Suprapubic skin (tissue), 4 donors: ENCODE measurements around the gene NDUFC1. TPM values are rescaled to one million over a fixed set of nuclear protein-coding genes. Genes with fewer than 3 reads are reported as not detected.

Experiments
- DNase-seq, 2 donors: peaks; one replicate each; pipeline ENCODE4 v3.0.0-alpha.2; 2019; ENCODE audit warnings: low spot score in 2 of 2
- H3K27ac ChIP-seq: fragments of 200-600 bp; sonication (generic); one replicate; pipeline ENCODE4 v1.5.1; 2019
- H3K27me3 ChIP-seq: fragments of 200-600 bp; sonication (generic); one replicate; pipeline ENCODE4 v1.5.1; 2019
- H3K36me3 ChIP-seq: fragments of 200-600 bp; sonication (generic); one replicate; pipeline ENCODE4 v1.5.1; 2019
- H3K4me1 ChIP-seq: fragments of 200-600 bp; sonication (generic); one replicate; pipeline ENCODE4 v1.5.1; 2019
- H3K4me3 ChIP-seq: fragments of 200-600 bp; sonication (generic); one replicate; pipeline ENCODE4 v1.5.1; 2019; ENCODE audit warnings: mild to moderate bottlenecking
- H3K9me3 ChIP-seq: fragments of 200-600 bp; sonication (generic); one replicate; pipeline ENCODE4 v1.5.1; 2019
- CTCF ChIP-seq, 2 donors: fragments of 200-600 bp in 1 of 2; fragments of 450-650 bp in 1 of 2; sonication (generic) in 1 of 2; IDR thresholded peaks; one replicate each; pipeline ENCODE4 v1.5.1; 2016 to 2019; ENCODE audit warnings: antibody characterized with exemption in 2 of 2, mild to moderate bottlenecking in 1 of 2, moderate library complexity in 1 of 2
- EP300 ChIP-seq: sonication (generic); formaldehyde crosslinking; IDR thresholded peaks from one replicate; pipeline ENCODE4 v1.6.1; 2017; ENCODE audit warnings: antibody characterized with exemption
- POLR2A ChIP-seq, 2 donors: fragments of 450-650 bp; IDR thresholded peaks; one replicate each; pipeline ENCODE4 v1.6.1; 2017; ENCODE audit warnings: antibody characterized with exemption in 2 of 2, mild to moderate bottlenecking in 2 of 2, moderate library complexity in 2 of 2
- POLR2AphosphoS5 ChIP-seq, 3 donors: sonication (generic); formaldehyde crosslinking; IDR thresholded peaks; one replicate each; pipeline ENCODE4 v1.6.1; 2017; ENCODE audit warnings: antibody characterized with exemption in 3 of 3
- WGBS: methylation state at CpG from one replicate; pipeline ENCODE4 v1.1.5; 2018; 5-methylcytosine and 5-hydroxymethylcytosine counted together
- total RNA-seq, 4 donors: library from RNA; depleted of rRNA; stranded (reverse); fragments of >200 nt; gene quantifications; one replicate each; pipeline ENCODE4 v1.1.0, GENCODE V29; 2016

NDUFC1 gene
- total RNA-seq, 4 donors from 2014 or later, result 23.1 to 78.2 (median 54.5) TPM

DNA sequence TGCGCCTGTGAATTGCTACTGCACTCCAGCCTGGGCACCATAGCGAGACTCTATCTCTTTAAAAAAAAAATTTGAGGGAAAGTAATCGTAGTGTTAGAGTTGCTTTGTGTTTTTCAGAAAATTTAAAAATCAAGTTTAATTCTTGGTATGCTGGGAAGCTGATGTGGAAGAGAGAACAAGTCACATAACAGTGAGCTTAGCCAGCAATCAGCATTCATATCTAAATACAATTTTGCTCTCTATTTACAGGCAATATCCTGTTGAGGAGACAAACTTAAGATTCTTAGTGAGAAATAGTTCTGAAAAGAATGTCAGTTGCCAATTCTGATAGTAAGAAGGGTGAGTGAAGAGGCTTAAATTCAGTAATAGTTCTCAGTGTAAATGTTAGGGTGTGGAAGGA lies 9.6 kb upstream of the NDUFC1 start:
- Histone ChIP-seq H3K27me3 (no peaks in the 10 kb centered on the region), H3K36me3 (no peaks in the 10 kb centered on the region), H3K4me3 (no peak overlapping the region), H3K4me1 (peaks cover 27% of the 10 kb centered on the region), H3K9me3 (no peaks in the 10 kb centered on the region), H3K27ac (no peak overlapping the region)
- TF ChIP-seq POLR2A (IDR thresholded peaks at IDR 0.05) (no peak), CTCF (IDR thresholded peaks at IDR 0.05) (no peak), EP300 (no peak)
- DNase-seq, result no peak
- WGBS, result 71% methylated on average over 3 of the region's 3 CpGs

- WGBS, result 97% methylated on average over 2 of the region's 2 CpGs
- peaks cover 27% of the 10 kb centered on the region for H3K4me1 ChIP-seq
Observed at GRCh38 chr4:139304920-139305319, 2.6 kb upstream of the NDUFC1 start.

GRCh38 chr4:139301113-139301820 lies 1.0 kb downstream of the NDUFC1 start, which contains the start of gene NAA15:
TSS of gene NAA15 (plus strand) at chr4:139301505. CDS start at chr4:139301778, 273 bp downstream.
- Histone ChIP-seq H3K4me3 (peak within 1 kb of the TSS; percentile 95), H3K27ac (peak within 1 kb of the TSS; percentile 97), H3K36me3 (no peaks in the 10 kb centered on the region), H3K9me3 (no peaks in the 10 kb centered on the region), H3K4me1 (peaks cover 36% of the 10 kb centered on the region), H3K27me3 (no peaks in the 10 kb centered on the region)
- peak; percentile 99 for DNase-seq
- WGBS, result under 1% methylated on average over 56 of the region's 61 CpGs
- TF ChIP-seq CTCF (IDR thresholded peaks at IDR 0.05), result no peak
- peak in 2 of 3 donors; percentile 61 to 74 for TF ChIP-seq POLR2AphosphoS5 (IDR thresholded peaks at IDR 0.05)
- no peak for TF ChIP-seq EP300
- TF ChIP-seq POLR2A (IDR thresholded peaks at IDR 0.05), result peak in 1 of 2 donors; percentile 48

More at GRCh38 chr4:139304920-139305319, 2.6 kb upstream of the NDUFC1 start:
- no peak overlapping the region for H3K4me3 ChIP-seq
- no peak overlapping the region for H3K27ac ChIP-seq
- no peak for DNase-seq
- H3K36me3 ChIP-seq, result no peaks in the 10 kb centered on the region
- no peaks in the 10 kb centered on the region for H3K27me3 ChIP-seq
- no peaks in the 10 kb centered on the region for H3K9me3 ChIP-seq
- TF ChIP-seq CTCF (IDR thresholded peaks at IDR 0.05), result no peak
- no peak for TF ChIP-seq POLR2A (IDR thresholded peaks at IDR 0.05)
- TF ChIP-seq POLR2AphosphoS5 (IDR thresholded peaks at IDR 0.05), result no peak
- TF ChIP-seq EP300, result no peak

DNA sequence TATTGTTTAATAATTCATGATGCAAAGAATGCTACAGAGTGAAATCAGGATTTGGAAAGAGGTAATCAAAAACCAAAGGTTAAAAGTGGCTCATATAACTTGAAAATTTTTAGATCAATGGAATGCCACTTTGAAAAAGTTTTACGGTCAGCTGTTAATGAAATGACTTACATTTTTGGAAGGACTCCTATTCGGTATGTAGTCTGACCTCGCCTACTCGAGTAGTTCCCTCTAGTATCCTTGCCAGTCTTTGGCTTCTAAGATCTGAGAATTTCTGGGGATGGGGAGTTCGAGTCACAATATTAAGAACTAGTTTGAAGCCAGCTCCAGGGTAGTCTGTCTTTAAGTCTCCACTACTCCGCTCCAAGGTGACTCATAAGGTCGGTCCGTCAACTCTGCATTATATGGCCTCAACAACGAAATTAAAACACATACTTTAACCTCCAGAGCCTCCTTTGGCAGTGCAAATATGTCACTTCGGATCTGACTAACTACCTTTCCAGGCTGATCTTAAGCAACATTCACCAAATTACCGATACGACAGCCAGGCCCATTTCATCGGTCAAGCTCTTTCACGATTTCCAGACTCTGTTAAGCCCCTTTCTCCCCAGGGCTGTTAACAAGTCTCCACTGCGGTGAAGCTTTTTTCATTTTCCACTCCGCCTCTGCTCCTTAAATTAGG lies 1.7 kb downstream of the NDUFC1 start:
- no peak for DNase-seq
- WGBS, result 5% methylated on average over 16 of the region's 16 CpGs
- H3K27ac ChIP-seq, result peak overlapping the region; percentile 97

More for the DNA sequence above, 1.7 kb downstream of the NDUFC1 start:
- peaks cover 42% of the 10 kb centered on the region for H3K4me1 ChIP-seq
- H3K9me3 ChIP-seq, result no peaks in the 10 kb centered on the region
- H3K36me3 ChIP-seq, result no peaks in the 10 kb centered on the region
- H3K27me3 ChIP-seq, result no peaks in the 10 kb centered on the region
- TF ChIP-seq CTCF (IDR thresholded peaks at IDR 0.05), result no peak
- peak; percentile 29 for TF ChIP-seq EP300
- TF ChIP-seq POLR2AphosphoS5 (IDR thresholded peaks at IDR 0.05), result no peak
- H3K4me3 ChIP-seq, result peak overlapping the region; percentile 95
